Activated CD4-positive, alpha-beta T cell treated with anti-CD3 and anti-CD28 coated beads, Interleukin-2, amount 50 U/mL, for 48 hours (primary cell): ENCODE results near the gene FAHD1.
A peak's percentile ranks its signal among the peaks of the same experiment; 100 is the strongest.

Experiments used
- DNase-seq, 2 experiments: peaks; one replicate each; pipeline ENCODE4 v3.0.0-alpha.2; 2020

The FAHD1 gene

DNA sequence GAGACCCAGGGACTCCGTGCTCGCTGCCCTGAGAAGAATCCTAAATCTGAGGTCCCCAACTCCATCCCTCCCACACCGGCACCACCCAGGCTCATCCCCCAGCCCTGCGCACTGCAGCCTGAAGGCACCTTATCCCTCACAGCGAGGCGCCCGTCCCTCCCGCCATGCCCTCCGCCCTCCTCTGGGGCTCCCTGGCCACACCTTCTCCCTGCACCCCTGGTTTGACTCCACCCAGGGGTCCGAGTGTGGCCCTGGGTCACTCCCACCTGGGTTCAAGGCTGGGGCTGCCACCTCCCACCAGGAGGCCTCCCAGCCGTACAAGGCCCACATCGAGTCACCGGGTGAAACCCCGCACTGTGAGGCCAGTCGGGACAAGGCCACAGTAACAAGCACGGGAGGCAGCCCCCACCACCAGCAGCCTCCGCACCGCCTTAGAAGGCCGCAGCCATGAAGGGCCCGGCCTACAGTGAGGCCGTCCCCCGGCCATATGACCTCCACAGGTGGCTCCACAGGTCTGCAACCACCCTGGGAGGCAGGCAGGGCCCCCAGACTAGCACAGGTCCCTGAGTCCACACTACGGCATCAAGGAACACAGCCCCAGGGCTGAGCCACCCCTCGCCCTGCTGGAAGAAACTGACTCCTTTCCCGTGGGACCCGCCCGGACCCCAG lies 8.7 kb upstream of the FAHD1 start:
- no peak for DNase-seq

DNA sequence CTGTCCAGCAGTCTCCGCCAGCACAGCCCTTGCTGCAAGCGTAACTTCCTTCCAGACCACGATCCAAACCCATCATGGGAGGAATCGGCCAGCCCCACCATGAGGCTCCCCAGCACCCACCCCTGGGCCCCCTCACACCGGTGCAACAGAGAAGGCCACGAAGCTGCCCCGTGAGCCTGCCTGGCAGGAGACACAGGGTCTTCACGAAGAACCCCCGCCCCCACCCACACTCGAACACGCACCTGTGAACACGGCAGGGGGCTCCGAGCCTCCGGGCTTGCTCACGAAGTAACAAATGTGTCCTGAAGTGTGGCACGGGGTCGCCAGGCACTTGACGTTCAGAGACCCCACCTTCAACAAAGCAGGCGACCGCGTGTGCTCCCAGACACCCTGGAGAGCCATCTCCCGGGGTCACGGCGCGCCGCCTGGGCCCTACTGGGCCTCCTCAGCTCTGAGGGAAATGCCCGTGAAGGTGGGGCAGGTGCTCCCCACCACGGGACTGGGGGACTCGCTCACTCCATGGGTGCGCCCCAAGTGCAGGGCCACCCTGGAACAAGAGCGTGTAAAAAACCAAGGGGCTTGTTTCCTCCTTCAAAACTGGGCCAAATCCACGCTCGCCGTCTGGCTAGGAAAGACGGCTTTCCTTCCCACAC lies 8.0 kb upstream of the FAHD1 start:
- DNase-seq = no peak

DNA sequence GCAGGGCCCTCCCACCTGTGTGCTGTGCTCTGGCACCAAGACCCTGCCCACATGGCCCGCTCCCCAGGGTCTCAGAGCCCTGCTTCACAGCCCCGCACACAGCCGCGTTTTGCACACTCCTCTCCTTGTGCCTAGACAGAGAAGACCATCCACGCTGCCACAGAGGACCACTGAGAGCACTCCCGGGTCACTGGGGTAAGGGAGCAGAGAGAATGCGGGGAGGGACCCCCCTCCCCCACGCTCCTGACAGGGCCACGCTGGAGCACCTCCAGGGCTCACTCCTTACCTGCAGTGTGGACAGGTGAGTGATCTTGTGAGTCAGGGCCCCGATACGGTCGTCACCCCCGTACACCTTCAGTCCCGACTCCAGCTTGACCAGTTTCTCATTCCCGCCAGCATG lies 7.4 kb upstream of the FAHD1 start:
- DNase-seq = no peak

DNA sequence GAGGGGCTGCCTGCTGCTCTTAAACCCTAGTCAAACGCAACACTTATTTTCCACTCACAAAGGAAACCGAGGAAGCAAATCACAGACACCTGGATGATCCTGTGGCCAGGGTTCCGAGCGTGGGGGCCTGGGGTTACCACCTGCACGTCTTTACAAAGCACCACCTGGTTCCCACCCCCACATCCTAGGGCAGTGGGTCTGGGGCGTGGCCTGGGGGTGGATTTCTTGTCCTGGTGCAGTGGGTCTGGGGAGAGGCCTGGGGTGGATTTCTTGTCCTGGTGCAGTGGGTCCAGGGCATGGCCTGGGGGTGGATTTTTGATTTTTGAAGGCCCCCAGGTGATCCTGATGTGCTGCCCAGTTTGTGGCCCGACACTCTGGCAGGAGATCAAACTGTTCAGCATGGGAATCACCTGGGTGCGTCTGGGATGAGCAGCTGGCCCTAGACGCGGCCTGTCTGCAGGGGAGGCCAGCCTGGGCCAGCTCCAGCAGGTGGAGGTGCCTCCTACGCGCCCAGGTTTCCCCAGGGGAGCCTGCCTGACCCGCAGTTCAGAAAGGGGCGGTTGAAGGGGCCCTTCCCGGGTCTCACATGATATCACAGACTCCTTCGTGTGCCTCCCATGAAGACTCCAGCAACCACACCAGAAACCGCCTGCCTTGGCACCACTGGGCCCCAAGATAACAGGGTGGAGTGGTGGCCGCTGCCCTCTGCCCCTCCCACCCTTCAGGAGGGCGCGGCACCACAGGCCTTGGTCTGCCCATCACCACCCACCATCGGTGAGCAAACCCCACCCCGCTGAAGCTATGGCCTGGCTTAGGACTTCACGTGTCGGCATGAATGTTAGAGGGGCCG lies 6.7 kb upstream of the FAHD1 start:
- no peak for DNase-seq

DNA sequence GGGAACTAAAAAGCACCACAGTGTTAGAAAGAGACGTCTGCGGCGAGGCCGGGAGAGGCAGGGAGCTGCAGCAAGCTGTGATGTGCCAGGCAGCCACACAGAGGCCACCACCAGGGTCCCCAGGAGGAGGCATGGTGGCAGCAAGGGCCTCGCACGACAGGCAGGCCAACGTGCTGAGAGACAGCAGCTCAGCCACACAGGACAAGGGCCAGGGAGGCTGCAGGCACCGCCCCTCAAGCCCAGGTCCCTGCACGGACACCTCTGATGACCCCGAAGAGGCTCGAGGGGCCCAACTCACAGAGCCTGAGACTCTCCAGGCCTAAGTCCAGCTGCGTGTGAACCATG lies 6.1 kb upstream of the FAHD1 start:
- no peak for DNase-seq

DNA sequence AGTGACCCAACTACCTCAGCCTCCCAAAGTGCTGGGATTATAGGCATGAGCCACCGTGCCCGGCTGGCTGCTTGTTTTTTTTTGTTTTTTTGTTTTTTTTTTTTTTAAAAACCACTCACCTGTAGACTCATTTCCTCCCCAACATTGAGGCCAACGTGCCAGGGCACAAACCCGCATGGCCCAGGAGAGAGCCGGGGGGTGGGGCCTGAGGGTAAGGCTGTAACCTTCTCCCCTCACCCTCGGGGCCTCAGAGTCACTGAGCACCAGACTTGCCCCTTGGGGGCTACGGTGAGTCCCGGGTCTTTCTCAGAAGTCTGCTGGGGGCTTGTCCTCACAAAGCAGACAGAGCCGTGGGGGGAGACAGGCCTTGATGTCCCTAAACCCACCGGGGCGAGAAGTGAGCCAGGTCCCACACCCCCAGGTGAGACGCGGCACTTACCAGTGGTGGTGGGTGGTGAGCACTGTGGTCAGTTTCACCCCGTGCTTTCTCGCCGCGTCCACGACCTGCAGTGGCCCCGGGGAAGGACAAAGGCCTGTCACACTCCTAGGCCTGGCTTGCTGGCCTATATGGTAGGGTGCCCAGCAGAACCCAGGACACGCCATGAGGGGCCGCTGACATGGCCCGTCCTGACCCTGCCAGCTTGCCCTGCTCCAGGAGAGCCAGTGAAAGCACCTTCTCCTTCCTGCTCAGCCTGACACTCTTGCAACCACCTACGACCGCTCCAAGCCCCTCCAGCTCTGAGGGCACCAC lies 5.0 kb upstream of the FAHD1 start:
- DNase-seq = no peak

DNA sequence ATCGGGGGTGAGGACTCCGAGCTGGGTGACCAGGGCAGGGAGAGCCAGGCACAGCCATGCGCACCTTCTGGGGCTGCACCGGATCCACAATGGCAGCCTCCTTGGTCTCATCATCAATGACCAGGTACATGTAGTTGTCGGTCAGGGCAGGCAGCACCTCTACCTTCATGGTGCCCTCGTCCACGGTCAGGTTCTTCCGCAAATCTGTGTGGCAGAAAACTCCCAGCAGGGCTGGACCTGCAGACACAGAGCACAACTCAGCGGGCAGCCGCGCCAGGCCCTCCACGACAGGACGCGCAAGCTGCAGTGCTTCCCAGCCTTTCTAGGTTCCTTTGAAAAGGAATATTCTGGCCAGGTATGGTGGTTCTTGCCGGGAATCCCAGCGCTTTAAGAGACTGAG lies 4.2 kb upstream of the FAHD1 start:
- DNase-seq = no peak

DNA sequence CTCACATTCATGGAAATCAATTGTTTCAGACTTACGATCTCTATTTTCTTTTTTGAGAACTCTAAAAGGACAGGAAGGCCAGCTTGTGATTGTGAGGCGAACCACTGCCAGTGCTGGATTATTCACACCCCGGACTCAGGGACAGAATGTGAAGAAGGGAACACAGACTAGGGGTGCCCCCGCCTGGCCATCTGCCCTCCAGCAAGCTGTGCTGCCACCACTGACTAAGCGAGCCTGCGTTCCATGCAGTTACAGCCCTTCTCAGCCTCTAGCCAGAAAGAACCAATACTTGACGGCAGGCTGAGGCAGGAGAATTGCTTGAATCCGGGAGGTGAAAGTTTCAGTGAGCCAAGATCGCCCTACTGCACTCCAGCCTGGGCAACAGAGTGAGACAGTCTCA lies 3.2 kb upstream of the FAHD1 start:
- peak in 1 of 2 experiments; percentile 9 for DNase-seq

DNA sequence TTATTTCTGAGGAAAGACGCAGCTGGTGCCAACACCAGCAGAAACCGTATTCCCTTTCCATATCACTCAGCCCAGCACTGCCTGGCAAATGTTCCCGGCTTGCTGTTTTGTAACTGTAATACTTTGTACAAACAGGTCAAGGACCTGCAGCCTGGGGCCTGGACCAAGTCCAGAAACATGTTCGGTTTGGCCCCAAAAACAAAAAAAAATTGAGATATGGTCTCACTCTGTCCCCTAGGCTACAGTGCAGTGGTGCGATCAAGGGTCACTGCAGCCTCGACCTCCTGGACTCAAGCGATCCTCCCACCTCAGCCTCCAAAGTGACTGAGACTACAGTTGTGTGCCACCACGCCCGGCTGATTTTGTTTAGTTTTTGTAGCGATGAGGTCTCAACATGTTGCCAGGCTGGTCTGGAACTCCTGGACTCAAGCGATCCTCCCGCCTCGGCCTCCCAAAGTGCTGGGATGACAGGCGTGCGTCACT lies 1.6 kb upstream of the FAHD1 start:
- DNase-seq = no peak

DNA sequence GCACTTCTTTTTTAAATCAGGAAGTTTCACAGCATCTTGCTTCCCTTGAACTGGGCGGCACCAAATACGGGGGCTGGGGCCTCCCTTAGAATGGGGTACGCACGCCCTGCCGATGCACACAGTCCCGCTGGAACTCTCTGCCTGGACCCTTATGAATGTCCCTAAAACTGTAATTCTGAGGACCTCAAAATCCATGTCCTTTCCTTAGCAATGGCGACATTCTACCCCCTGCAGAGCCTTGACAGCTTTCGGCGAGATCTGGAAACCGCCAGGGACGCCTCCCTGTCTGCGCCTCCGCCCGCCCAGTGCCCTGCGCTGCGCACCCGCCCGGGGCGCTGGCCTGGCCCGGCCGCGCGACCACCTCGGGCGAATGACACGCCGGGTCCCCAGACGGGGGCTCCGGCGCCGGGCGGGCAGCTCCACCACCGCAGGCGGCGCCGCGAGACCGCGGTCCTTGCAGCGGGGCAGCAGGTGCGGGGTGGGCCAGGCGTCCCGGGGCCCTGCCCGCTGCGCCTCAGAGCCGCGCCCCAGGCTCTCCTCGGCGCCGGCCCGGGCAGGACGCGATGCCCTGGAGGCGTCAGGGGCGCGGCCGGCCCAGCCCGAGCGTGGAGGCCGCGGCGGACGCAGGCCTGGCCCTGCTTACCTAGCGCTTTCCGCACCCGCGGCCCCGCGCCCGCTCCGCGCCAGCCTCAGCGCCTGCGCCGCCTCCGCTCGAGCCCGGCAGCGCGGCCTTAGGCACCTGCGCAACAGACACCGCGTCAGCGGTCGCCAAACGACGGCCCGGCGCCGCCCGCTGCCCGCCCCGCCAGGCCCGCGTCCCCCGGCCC lies 929 bp upstream of the FAHD1 start:
- DNase-seq = peak; percentile 66 to 68

DNA sequence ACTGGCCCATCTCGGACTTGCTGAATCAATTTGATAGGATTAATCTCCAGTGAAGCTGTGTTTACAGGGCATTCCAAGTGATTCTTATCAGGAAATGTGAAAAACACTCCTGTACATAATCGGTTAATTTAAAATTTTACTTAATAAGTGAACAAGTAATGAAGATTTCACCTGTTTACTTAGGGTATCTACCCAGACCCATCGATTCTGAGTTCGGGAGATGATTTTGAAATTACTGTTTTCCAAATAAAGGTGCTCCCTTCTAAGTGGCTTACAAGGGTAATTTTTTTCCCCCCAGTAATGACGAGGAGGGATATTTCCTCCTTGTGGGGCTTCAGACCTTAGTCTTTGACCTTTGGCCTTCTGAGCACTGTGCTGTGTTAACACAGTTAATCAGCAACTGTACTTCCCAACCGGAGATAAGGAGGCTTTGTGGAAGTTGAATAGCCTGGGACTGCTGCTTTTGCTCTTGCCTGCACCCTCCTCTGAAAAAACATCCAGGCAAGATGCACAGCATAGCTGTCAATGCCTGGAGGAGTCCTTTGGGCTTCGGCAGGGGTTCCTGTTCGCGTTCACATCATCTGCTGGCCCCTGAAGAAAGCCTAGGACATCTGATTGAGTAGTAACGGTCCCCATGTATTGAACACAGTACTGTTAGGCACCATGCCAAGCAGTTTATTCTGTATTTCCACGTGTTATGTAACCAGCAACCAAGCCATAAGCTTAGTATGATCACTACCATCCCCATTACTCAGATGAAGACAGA lies 1.8 kb downstream of the FAHD1 start:
- no peak for DNase-seq

DNA sequence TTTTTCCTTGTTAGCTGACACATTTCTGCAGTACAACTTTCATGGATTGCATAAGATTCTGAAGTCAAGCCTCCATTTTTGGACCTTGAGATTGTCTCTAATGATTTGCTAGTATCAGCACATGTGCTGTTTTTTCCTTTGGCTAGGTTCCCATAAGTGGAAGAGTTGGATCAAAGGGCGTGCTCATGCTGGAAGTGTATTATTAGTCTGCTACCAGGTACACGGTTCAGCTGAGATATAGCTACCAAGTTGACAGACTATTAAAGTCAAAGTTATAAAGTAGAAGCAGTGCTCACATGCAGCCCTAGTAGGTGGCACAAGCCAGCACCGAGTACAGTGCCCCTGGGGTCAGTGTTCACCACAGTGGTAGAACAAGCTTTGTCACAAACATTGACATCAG lies 3.2 kb downstream of the FAHD1 start:
- no peak for DNase-seq

DNA sequence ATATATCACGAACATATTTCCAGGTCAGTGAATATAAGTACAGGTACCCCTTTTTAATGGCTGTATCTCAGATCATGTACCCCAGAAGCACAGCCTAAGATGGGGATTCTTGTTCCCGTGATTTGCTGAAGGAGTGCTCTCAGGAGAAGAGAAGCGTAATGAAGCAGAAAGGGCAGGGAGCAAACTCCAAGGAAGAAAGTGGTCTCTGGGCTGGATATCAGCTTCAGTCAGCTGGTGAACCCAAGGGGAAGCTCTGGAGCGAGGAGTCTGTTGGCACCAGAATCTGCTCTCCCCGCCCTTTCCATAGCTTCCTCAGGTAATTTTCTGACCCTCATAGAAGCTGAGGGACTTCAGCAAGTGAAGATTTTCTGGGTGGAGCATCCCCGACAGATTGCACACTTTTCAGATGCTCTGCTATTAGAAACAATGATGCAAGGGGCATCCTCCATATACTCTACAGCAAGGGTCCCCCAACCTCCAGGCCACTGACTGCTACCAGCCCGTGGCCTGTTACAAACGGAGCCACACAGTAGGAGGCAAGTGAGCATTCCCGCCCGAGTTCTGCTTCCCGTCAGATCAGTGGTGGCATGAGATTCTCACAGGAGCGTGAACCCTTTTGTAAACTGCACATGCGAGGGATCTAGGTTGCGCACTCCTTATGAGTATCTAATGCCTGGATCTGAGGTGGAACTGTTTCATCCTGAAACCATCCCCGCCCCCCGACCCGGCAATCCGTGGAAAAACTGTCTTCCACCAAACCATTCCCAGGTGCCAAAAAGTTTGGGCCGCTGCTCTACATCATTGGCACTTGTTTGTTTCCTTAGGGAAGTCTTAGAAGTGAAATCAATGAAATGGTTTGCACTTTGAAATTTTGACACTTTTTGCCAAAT lies 4.4 kb downstream of the FAHD1 start:
- no peak for DNase-seq

DNA sequence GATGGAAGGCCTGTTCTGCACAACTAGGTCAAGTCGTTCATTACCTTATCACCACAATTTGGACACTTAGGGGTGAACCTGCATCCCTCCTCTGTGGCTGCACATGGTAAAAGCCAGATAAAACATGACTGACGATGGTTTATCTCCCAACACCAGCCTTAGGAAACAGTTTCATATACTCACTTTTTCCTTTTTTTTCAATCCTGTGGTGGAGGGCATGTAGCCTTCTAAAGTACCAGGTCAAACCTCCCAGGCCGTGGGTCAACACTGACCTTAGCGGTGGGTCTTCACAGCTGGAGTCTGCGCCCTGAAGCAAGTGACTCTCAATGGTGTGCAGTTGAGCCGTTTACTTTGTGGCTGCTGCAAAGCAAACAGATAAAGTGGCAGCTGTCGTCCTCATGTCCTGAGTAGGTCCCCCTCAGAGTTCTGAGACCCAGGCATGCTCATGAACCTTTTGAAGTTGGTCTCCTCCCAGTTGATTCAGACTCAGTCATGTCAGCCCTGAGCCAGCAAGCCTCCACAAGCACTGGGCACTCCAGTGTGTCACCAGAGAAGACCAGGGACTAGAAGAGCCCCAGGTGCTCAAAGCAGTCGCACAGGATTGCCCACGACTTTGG lies 5.9 kb downstream of the FAHD1 start:
- no peak for DNase-seq

DNA sequence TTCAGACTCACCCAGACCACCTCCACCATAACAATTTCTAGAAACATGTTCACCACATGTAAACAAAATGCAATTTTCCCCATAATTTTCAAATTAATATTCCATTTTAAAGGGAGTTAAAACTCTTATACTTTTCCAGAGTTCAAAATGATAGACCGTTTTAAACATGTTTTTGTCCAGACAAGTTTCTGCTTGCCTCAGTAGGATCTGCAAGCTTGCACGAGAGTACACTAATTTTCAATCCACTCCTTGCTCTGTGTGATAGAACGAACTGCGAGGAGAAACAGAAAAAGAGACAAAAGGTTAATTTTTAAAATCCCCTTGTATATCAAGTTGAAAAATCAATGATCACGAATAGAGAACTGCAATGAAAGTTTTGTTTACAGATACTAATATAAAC lies 7.1 kb downstream of the FAHD1 start:
- DNase-seq = no peak

DNA sequence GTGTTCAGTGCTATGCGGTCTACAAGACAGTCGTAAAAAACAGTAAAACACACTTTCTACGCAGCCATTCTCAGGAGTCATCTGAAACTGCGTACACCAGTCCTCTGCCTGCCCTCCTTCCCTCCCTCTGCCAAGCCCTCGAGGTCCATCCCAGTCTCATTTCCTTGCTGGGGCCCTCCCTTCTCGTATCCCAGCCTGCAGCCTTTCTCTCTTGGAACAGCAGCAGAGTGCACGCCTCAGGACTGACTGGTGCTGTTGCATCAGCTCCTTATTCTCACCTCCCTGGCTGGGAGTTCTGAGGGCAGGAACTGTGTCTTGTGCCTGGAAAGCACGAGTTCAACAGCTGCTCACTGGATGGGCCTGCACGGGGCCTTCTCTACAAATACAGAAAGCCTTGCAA lies 12.5 kb downstream of the FAHD1 start:
- DNase-seq = no peak

DNA sequence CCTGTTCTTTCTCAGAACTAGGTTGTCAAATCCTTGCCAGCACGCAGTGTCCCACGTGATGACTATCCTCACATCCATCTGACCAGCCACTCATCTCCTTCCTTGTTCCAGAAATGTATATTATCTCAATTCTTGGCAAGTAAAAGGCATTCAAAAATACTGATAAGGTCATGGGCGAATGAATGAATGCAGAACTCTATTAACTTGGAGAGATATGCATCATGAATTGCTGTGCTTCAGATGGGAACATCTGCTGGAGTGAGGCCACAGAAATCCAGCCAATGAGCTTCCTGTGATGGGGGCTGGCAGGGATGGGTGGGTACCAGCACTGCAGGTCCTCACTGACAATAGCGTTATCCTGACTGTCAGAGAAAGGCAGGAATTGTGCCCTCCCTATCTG lies 19.0 kb downstream of the FAHD1 start:
- DNase-seq = no peak

DNA sequence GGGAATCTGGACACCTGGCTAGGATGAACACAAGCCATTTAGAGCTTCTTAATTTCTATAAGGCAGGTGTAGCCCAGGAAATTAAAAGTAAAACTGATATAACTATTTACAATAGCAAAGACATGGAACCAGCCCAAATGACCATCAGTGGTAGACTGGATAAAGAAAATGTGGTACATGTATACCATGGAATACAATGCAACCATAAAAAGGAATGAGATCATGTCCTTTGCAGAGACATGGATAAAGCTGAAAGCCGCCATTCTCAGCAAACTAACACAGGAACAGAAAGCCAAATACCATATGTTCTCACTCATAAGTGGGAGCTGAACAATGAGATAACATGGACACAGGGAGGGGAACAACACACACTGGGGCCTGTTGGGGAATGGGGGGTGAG lies 19.4 kb downstream of the FAHD1 start:
- DNase-seq = no peak

DNA sequence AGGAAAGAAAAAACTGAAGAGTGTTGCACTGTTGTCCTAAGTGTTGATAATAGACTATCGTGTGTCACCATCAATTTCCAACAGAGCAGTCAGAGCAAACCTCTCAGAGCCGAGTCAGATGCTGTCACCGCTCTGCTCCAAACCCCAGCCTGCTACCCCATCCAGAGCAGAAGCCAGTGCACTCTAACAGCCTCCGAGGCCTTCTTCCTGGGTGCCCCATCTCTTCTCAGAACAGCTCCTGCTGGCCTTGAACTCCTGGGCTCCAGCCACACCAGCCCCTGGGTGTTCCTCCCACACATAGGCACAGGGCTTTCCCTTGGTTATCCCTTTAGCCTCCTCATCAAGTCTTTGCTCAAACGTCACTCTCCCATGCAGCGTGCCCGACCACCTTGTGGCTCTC lies 24.0 kb downstream of the FAHD1 start:
- no peak for DNase-seq

DNA sequence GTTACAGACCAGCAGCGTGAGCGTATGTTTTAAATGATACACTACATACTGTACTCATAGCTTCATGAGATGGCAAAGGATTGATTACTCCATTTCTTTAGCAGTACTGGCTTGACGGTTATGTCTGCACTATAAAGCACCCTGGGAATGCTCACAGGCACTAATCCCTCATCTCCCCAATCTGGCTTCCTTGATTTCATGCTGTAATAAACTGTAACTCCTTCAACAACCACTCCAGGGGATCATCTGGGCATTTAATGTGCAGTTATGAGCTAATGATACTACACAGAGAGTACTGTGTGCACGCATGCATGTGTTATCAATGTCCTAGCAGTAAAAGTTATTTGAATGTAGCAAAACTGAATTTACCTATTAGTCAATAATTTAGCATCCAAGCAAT lies 24.8 kb downstream of the FAHD1 start:
- DNase-seq = no peak
